Activated CD8-positive, alpha-beta memory T cell treated with anti-CD3 and anti-CD28 coated beads, Interleukin-2, amount 10 ng/mL, durations not matched to agents 7 days and 5 days (primary cell): ENCODE measurements around the gene TSKU. TPM values are rescaled to one million over a fixed set of nuclear protein-coding genes. Genes with fewer than 3 reads are reported as not detected.

Source experiments
- ATAC-seq: fragments of 150-1000 bp; cut with Tn5 transposase; one replicate; pipeline ENCODE4 v1.10.0; 2021; ENCODE audit warnings: moderate library complexity
- CTCF ChIA-PET: fragments of 350-600 bp; sonication (Branson Sonifier 250); formaldehyde crosslinking; loops from one replicate; lab custom pipeline; 2021; ENCODE audit warnings: antibody characterized with exemption; lab: Charles Lee
- DNase-seq: peaks from one replicate; pipeline ENCODE4 v3.0.0-alpha.2; 2020
- H3K27ac Mint-ChIP-seq: one replicate; pipeline ENCODE4 v1.8.0; 2021; ENCODE audit warnings: mild to moderate bottlenecking, mixed read lengths
- H3K27me3 Mint-ChIP-seq: one replicate; pipeline ENCODE4 v1.8.0; 2021; ENCODE audit warnings: mixed read lengths
- H3K36me3 Mint-ChIP-seq: one replicate; pipeline ENCODE4 v1.8.0; 2021; ENCODE audit warnings: mild to moderate bottlenecking, mixed read lengths
- H3K4me1 Mint-ChIP-seq: one replicate; pipeline ENCODE4 v1.8.0; 2021; ENCODE audit warnings: mixed read lengths
- H3K4me3 Mint-ChIP-seq: one replicate; pipeline ENCODE4 v1.8.0; 2021; ENCODE audit warnings: mild to moderate bottlenecking, moderate library complexity, mixed read lengths
- H3K9me3 Mint-ChIP-seq: one replicate; pipeline ENCODE4 v1.8.0; 2022; ENCODE audit warnings: low read depth, mixed read lengths
- total RNA-seq, 2 experiments: library from RNA; stranded (reverse); gene quantifications; one replicate each; pipeline ENCODE4 v1.2.3, GENCODE V29; 2021

Gene TSKU
- total RNA-seq, 2 experiments from 2014 or later: 0.35 to 1.5 TPM

GRCh38 chr11:76781046-76781801, 1.9 kb upstream of the TSKU start:
- DNase-seq: no peak
- H3K27me3 Mint-ChIP-seq: peaks cover 73% of the 10 kb centered on the region
- CTCF ChIA-PET: interaction anchor here (1.3 kb wide), 1 partner anchor 20 kb away, joined by 4 read pairs; no protein-coding TSS in a partner anchor
- no peak for ATAC-seq
- H3K36me3 Mint-ChIP-seq: peaks cover 12% of the 10 kb centered on the region
- H3K4me1 Mint-ChIP-seq: peaks cover 16% of the 10 kb centered on the region
- H3K9me3 Mint-ChIP-seq: peaks cover 10% of the 10 kb centered on the region
- H3K27ac Mint-ChIP-seq: no peak overlapping the region
- H3K4me3 Mint-ChIP-seq: no peak overlapping the region

- CTCF ChIA-PET: interaction anchor here (1.2 to 1.7 kb wide), 3 partner anchors 12 to 20 kb away, joined by 3 to 5 read pairs (median 4); no protein-coding TSS in a partner anchor
- Mint-ChIP-seq H3K27me3 (peaks cover 70% of the 10 kb centered on the region), H3K9me3 (peaks cover 4% of the 10 kb centered on the region), H3K4me3 (peak overlapping the region; percentile 75), H3K27ac (no peak overlapping the region), H3K36me3 (peaks cover 4% of the 10 kb centered on the region), H3K4me1 (peaks cover 16% of the 10 kb centered on the region)
- ATAC-seq (no peak), DNase-seq (no peak)
Measured at GRCh38 chr11:76781807-76782530, 1.2 kb upstream of the TSKU start.

- CTCF ChIA-PET: interaction anchor here (1.2 to 1.7 kb wide), 2 partner anchors 12 to 16 kb away, joined by 3 to 5 read pairs; no protein-coding TSS in a partner anchor
- peak; percentile 80 for ATAC-seq
Measured at GRCh38 chr11:76782531-76783293, 444 bp upstream of the TSKU start.

GRCh38 chr11:76783896-76784813, 999 bp downstream of the TSKU start:
- no peak overlapping the region for H3K27ac Mint-ChIP-seq
- DNase-seq: no peak
- peaks cover 16% of the 10 kb centered on the region for H3K4me1 Mint-ChIP-seq
- no peaks in the 10 kb centered on the region for H3K36me3 Mint-ChIP-seq
- H3K9me3 Mint-ChIP-seq: no peaks in the 10 kb centered on the region
- ATAC-seq: no peak
- H3K4me3 Mint-ChIP-seq: no peak overlapping the region
- CTCF ChIA-PET: interaction anchor here (0.9 kb wide), 1 partner anchor 15 kb away, joined by 4 read pairs; no protein-coding TSS in a partner anchor
- H3K27me3 Mint-ChIP-seq: peaks cover 54% of the 10 kb centered on the region

More at GRCh38 chr11:76782531-76783293, 444 bp upstream of the TSKU start:
- H3K4me1 Mint-ChIP-seq: peaks cover 16% of the 10 kb centered on the region
- H3K27me3 Mint-ChIP-seq: peaks cover 64% of the 10 kb centered on the region
- no peaks in the 10 kb centered on the region for H3K9me3 Mint-ChIP-seq
- H3K27ac Mint-ChIP-seq: peak overlapping the region; percentile 73
- peak; percentile 76 for DNase-seq
- peak overlapping the region; percentile 75 for H3K4me3 Mint-ChIP-seq
- no peaks in the 10 kb centered on the region for H3K36me3 Mint-ChIP-seq

- Mint-ChIP-seq H3K4me1 (peaks cover 16% of the 10 kb centered on the region), H3K9me3 (no peaks in the 10 kb centered on the region), H3K27me3 (peaks cover 47% of the 10 kb centered on the region), H3K27ac (no peak overlapping the region), H3K36me3 (no peaks in the 10 kb centered on the region), H3K4me3 (no peak overlapping the region)
- CTCF ChIA-PET: interaction anchor here (1.6 kb wide), 1 partner anchor 13 kb away, joined by 10 read pairs; no protein-coding TSS in a partner anchor
- ATAC-seq (no peak), DNase-seq (no peak)
Measured at GRCh38 chr11:76785513-76785912, 2.4 kb downstream of the TSKU start.

GRCh38 chr11:76786016-76786415, 2.9 kb downstream of the TSKU start:
- Mint-ChIP-seq H3K27me3 (peaks cover 43% of the 10 kb centered on the region), H3K36me3 (no peaks in the 10 kb centered on the region), H3K9me3 (no peaks in the 10 kb centered on the region), H3K4me3 (no peak overlapping the region), H3K4me1 (peaks cover 16% of the 10 kb centered on the region), H3K27ac (no peak overlapping the region)
- DNase-seq (no peak), ATAC-seq (no peak)
- CTCF ChIA-PET: interaction anchor here (1.6 kb wide), 1 partner anchor 12 kb away, joined by 10 read pairs; no protein-coding TSS in a partner anchor

- Mint-ChIP-seq H3K4me3 (no peak overlapping the region), H3K4me1 (peaks cover 16% of the 10 kb centered on the region), H3K27ac (no peak overlapping the region), H3K36me3 (no peaks in the 10 kb centered on the region), H3K27me3 (peaks cover 41% of the 10 kb centered on the region), H3K9me3 (no peaks in the 10 kb centered on the region)
- CTCF ChIA-PET: interaction anchor here (1.6 kb wide), 1 partner anchor 12 kb away, joined by 10 read pairs; no protein-coding TSS in a partner anchor
- ATAC-seq: no peak
- no peak for DNase-seq
Measured at GRCh38 chr11:76786441-76787014, 3.4 kb downstream of the TSKU start.

- CTCF ChIA-PET: interaction anchor here (0.9 to 1.6 kb wide), 2 partner anchors 11 to 66 kb away, joined by 4 to 10 read pairs; no protein-coding TSS in a partner anchor
- no peak overlapping the region for H3K27ac Mint-ChIP-seq
- no peak overlapping the region for H3K4me3 Mint-ChIP-seq
- no peaks in the 10 kb centered on the region for H3K36me3 Mint-ChIP-seq
- ATAC-seq: no peak
- peaks cover 10% of the 10 kb centered on the region for H3K4me1 Mint-ChIP-seq
- no peaks in the 10 kb centered on the region for H3K9me3 Mint-ChIP-seq
- H3K27me3 Mint-ChIP-seq: peaks cover 41% of the 10 kb centered on the region
- DNase-seq: no peak
Measured at GRCh38 chr11:76787271-76787670, 4.1 kb downstream of the TSKU start.

GRCh38 chr11:76787911-76788596, 4.9 kb downstream of the TSKU start:
- H3K27ac Mint-ChIP-seq: no peak overlapping the region

GRCh38 chr11:76788661-76789442, 5.7 kb downstream of the TSKU start:
- Mint-ChIP-seq H3K36me3 (no peaks in the 10 kb centered on the region), H3K27me3 (peaks cover 37% of the 10 kb centered on the region), H3K4me1 (peaks cover 3% of the 10 kb centered on the region), H3K4me3 (no peak overlapping the region), H3K9me3 (no peaks in the 10 kb centered on the region), H3K27ac (no peak overlapping the region)
- CTCF ChIA-PET: interaction anchor here (1.3 to 1.4 kb wide), 2 partner anchors 10 to 131 kb away, joined by 3 read pairs; no protein-coding TSS in a partner anchor
- DNase-seq: no peak
- ATAC-seq: no peak

More at GRCh38 chr11:76787911-76788596, 4.9 kb downstream of the TSKU start:
- no peak for ATAC-seq
- no peak for DNase-seq
- Mint-ChIP-seq H3K4me1 (peaks cover 3% of the 10 kb centered on the region), H3K36me3 (no peaks in the 10 kb centered on the region), H3K4me3 (no peak overlapping the region), H3K9me3 (no peaks in the 10 kb centered on the region), H3K27me3 (peaks cover 37% of the 10 kb centered on the region)
- CTCF ChIA-PET: interaction anchor here (0.9 to 1.4 kb wide), 3 partner anchors 11 to 132 kb away, joined by 3 to 4 read pairs (median 3); no protein-coding TSS in a partner anchor

- H3K36me3 Mint-ChIP-seq: no peaks in the 10 kb centered on the region
- no peak overlapping the region for H3K27ac Mint-ChIP-seq
- H3K4me3 Mint-ChIP-seq: no peak overlapping the region
- no peak for ATAC-seq
- DNase-seq: no peak
- peaks cover 36% of the 10 kb centered on the region for H3K27me3 Mint-ChIP-seq
- H3K9me3 Mint-ChIP-seq: no peaks in the 10 kb centered on the region
- CTCF ChIA-PET: no interaction called here
- peaks cover 3% of the 10 kb centered on the region for H3K4me1 Mint-ChIP-seq
Measured at GRCh38 chr11:76789443-76789719, 6.2 kb downstream of the TSKU start.
